Spleen (tissue), 11 donors: ENCODE measurements around the gene LRP1. TPM values are rescaled to one million over a fixed set of nuclear protein-coding genes. Genes with fewer than 3 reads are reported as not detected.

ENCODE experiments used
- DNase-seq: peaks from one replicate; pipeline ENCODE4 v3.0.0-alpha.2; 2020
- H3K27ac ChIP-seq, 8 donors: fragments of 200-600 bp; sonication (generic) in 7 of 8; 1 replicate in 4 of 8; 2 replicates in 4 of 8; pipeline versions ENCODE4 v1.5.0 to v1.8.0; 2016 to 2021; ENCODE audit warnings: inconsistent platforms in 4 of 8, mild to moderate bottlenecking in 4 of 8, moderate library complexity in 1 of 8
- H3K27me3 ChIP-seq, 7 donors: fragments of 200-600 bp; sonication (generic) in 6 of 7; replicated peaks in 1 of 7; 1 replicate in 4 of 7; 2 replicates in 3 of 7; pipeline versions ENCODE4 v1.5.0 to v1.8.0; 2016 to 2021; ENCODE audit warnings: inconsistent platforms in 3 of 7, mild to moderate bottlenecking in 1 of 7
- H3K36me3 ChIP-seq, 6 donors: fragments of 200-600 bp; sonication (generic) in 5 of 6; 1 replicate in 4 of 6; 2 replicates in 2 of 6; pipeline versions ENCODE4 v1.5.0 to v1.8.0; 2016 to 2021; ENCODE audit warnings: inconsistent platforms in 2 of 6
- H3K4me1 ChIP-seq, 6 donors: fragments of 200-600 bp; sonication (generic) in 5 of 6; 1 replicate in 3 of 6; 2 replicates in 3 of 6; pipeline versions ENCODE4 v1.5.0 to v1.8.0; 2016 to 2021; ENCODE audit warnings: inconsistent platforms in 3 of 6
- H3K4me3 ChIP-seq, 8 donors: fragments of 200-600 bp; sonication (generic) in 7 of 8; 1 replicate in 4 of 8; 2 replicates in 4 of 8; pipeline versions ENCODE4 v1.5.0 to v1.8.0; 2016 to 2021; ENCODE audit warnings: inconsistent platforms in 4 of 8, mild to moderate bottlenecking in 4 of 8, moderate library complexity in 2 of 8
- H3K9me3 ChIP-seq, 8 donors: fragments of 200-600 bp; sonication (generic) in 7 of 8; 1 replicate in 4 of 8; 2 replicates in 4 of 8; pipeline versions ENCODE4 v1.5.0 to v1.8.0; 2016 to 2021; ENCODE audit warnings: inconsistent platforms in 4 of 8
- POLR2A ChIP-seq, 3 donors: fragments of 450-650 bp; IDR thresholded peaks; one replicate each; pipeline ENCODE4 v1.5.1; 2017; ENCODE audit warnings: antibody characterized with exemption in 3 of 3, mild to moderate bottlenecking in 1 of 3
- POLR2AphosphoS5 ChIP-seq, 3 donors: sonication (generic); formaldehyde crosslinking; IDR thresholded peaks; one replicate each; pipeline ENCODE4 v1.5.1; 2017; ENCODE audit warnings: antibody characterized with exemption in 3 of 3
- WGBS, 5 donors: extraction: QIAGEN DNeasy Blood & Tissue Kit in 3 of 5; methylation state at CpG; one replicate each; pipeline versions ENCODE4 v1.1.5 to v1.1.7; 2013 to 2018; 5-methylcytosine and 5-hydroxymethylcytosine counted together
- intact Hi-C: fragments of 100-400 bp; cut with DNase I; formaldehyde crosslinking; loops from one replicate; pipeline ENCODE4 v1.15.0; 2023; ENCODE audit warnings: low total_unique reads
- polyA plus RNA-seq, 3 donors: library from polyadenylated mRNA; stranded (reverse); fragments of 200-250 nt; gene quantifications; one replicate each; pipeline ENCODE4 v1.2.1, GENCODE V29; 2013
- total RNA-seq, 7 donors: library from RNA; depleted of rRNA in 3 of 7; stranded (reverse); fragments of >200 nt in 3 of 7; fragmentation: NEBNext Ultra II Directional in 4 of 7; extraction: Animal tissue kit (Norgen Biotek cat#: 25700) in 4 of 7; gene quantifications; one replicate each; pipeline versions ENCODE4 v1.1.0 to v1.2.1, GENCODE V29; 2016 to 2021
- TF ChIP-seq, protein P1 (sequence below), 11 experiments: fragments of 200-600 bp in 7 of 11; fragments of 450-650 bp in 4 of 11; sonication (generic) in 4 of 11; IDR thresholded peaks in 8 of 11; conservative IDR thresholded peaks in 3 of 11; 1 replicate in 7 of 11; 2 replicates in 4 of 11; pipeline versions ENCODE4 v1.4.0 to v1.8.0; 2016 to 2021; ENCODE audit warnings: antibody characterized with exemption in 11 of 11, inconsistent platforms in 4 of 11, mild to moderate bottlenecking in 1 of 11
- donor health status: healthy with polysubstance abuse.
- donor health status: DM: no; HTN: no; CAD: no; lungs with moderate emphysema.
- donor health status: DM: no; HTN: no; CAD: no.
- donor health status: Bipolar disorder and iron deficiency.
- donor health status: healthy.
- donor health status: DM: no; HTN: no; CAD: no.
- donor health status: DM: yes; HTN: yes; CAD: no.

The LRP1 gene
- total and polyA plus RNA-seq, 10 donors = 8.9 to 216 (median 159) TPM

DNA sequence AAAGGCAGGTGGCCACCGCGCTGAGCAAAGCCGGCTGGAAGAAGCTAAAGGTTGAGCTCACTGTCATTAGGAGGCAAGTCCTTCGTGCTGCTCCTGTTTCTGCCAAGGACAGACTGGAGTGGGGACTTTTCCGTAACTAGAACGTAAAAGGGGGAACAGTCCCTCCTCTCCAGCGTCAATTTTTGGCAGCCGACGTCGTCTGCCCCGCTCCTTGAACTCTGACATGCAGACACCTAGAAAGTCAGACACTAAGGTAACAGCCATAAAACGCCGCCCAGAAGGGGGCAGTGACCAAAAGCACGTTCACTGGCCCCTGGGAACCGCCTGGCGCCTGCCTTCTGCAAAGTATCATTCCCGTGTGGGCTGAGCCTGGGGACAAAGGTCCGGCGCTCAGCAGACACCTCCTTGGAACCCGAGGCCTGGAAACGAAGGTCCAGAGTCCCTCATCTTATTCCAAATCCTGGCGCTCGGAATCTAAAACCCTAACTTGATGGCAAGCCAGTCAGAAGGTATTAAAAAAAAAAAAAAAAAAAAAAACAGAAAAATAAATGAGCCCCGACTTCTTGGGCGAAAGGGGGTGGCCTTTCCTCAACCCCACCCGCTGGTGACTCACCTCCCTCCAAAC, 1.1 kb upstream of the LRP1 start:
- 6 to 15% (median 7%) methylated on average over 12 to 26 of the region's 26 CpGs for WGBS, 5 donors
- Histone ChIP-seq H3K27ac (peak overlapping the region; percentile 74 to 90 (median 87)), H3K9me3 (no peaks in the 10 kb centered on the region), H3K4me1 (peaks cover 10 to 66% (median 40%) of the 10 kb centered on the region in 6 donors), H3K27me3 (peaks cover 0 to 46% (median 14%) of the 10 kb centered on the region in 7 donors), H3K4me3 (peak overlapping the region; percentile 67 to 89 (median 75)), H3K36me3 (no peaks in the 10 kb centered on the region)
- intact Hi-C loops = no loop called here
- TF ChIP-seq POLR2A (IDR thresholded peaks at IDR 0.05) = no peak
- TF ChIP-seq POLR2AphosphoS5 (IDR thresholded peaks at IDR 0.05) = peak in 2 of 3 donors; percentile 30 to 48
- TF ChIP-seq, protein P1, sequence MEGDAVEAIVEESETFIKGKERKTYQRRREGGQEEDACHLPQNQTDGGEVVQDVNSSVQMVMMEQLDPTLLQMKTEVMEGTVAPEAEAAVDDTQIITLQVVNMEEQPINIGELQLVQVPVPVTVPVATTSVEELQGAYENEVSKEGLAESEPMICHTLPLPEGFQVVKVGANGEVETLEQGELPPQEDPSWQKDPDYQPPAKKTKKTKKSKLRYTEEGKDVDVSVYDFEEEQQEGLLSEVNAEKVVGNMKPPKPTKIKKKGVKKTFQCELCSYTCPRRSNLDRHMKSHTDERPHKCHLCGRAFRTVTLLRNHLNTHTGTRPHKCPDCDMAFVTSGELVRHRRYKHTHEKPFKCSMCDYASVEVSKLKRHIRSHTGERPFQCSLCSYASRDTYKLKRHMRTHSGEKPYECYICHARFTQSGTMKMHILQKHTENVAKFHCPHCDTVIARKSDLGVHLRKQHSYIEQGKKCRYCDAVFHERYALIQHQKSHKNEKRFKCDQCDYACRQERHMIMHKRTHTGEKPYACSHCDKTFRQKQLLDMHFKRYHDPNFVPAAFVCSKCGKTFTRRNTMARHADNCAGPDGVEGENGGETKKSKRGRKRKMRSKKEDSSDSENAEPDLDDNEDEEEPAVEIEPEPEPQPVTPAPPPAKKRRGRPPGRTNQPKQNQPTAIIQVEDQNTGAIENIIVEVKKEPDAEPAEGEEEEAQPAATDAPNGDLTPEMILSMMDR (IDR thresholded peaks at IDR 0.05 in 8 of 11, conservative IDR thresholded peaks at IDR 0.05 in 3 of 11) = peak in 3 of 11 experiments; percentile 19 to 31 (median 23)
- peak; percentile 80 for DNase-seq

GRCh38 chr12:57128519-57129247, 400 bp downstream of the LRP1 start:
- TF ChIP-seq, protein P1 (IDR thresholded peaks at IDR 0.05 in 8 of 11, conservative IDR thresholded peaks at IDR 0.05 in 3 of 11) = no peak
- TF ChIP-seq POLR2AphosphoS5 (IDR thresholded peaks at IDR 0.05) (no peak), POLR2A (IDR thresholded peaks at IDR 0.05) (no peak)
- 2 to 9% (median 4%) methylated on average over 25 to 35 of the region's 35 CpGs for WGBS, 5 donors
- peak overlapping the region; percentile 67 to 89 (median 75) for H3K4me3 ChIP-seq
- peaks cover 12 to 81% (median 52%) of the 10 kb centered on the region in 6 donors for H3K4me1 ChIP-seq
- H3K9me3 ChIP-seq = no peaks in the 10 kb centered on the region
- intact Hi-C loops = no loop called here
- H3K27ac ChIP-seq = peak overlapping the region in 7 of 8 donors; percentile 61 to 90 (median 87)
- DNase-seq = peak; percentile 74
- H3K27me3 ChIP-seq = peaks cover 0 to 46% (median 14%) of the 10 kb centered on the region in 7 donors
- H3K36me3 ChIP-seq = no peaks in the 10 kb centered on the region

DNA sequence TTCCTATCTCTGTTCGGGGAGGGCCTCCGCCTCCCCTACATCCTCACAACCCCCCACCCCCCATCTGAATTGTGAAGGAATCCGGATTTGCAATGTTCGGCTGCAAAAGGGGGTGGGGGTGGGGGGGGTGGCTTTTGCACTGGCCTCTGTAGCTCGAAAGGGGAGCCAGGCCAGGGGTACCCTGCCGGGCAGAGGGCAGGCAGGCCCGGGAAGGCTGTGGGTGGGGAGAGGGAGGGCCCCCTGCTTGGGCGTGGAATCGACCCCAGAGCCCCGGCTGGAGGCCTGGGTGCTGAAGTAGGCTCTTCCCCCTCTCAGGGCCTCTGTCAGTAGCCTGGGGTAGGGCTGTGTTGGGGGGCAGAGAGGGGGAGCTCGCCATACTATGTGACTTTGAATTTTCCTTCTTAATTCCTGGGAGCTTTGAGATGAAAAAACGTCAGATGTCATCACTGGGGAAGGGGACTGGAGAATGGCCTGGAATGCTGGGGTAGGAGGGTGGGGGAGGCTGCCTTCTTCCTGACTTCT, 1.1 kb downstream of the LRP1 start:
- peak; percentile 62 for DNase-seq
- Histone ChIP-seq H3K9me3 (no peaks in the 10 kb centered on the region), H3K27ac (peak overlapping the region in 7 of 8 donors; percentile 61 to 90 (median 87)), H3K36me3 (no peaks in the 10 kb centered on the region), H3K27me3 (peaks cover 0 to 46% (median 14%) of the 10 kb centered on the region in 7 donors), H3K4me1 (peaks cover 12 to 84% (median 52%) of the 10 kb centered on the region in 6 donors), H3K4me3 (peak overlapping the region; percentile 67 to 89 (median 75))
- 20 to 26% (median 22%) methylated on average over 10 to 12 of the region's 12 CpGs for WGBS, 5 donors
- intact Hi-C loops = no loop called here
- no peak for TF ChIP-seq POLR2A (IDR thresholded peaks at IDR 0.05)
- TF ChIP-seq, protein P1 (IDR thresholded peaks at IDR 0.05 in 8 of 11, conservative IDR thresholded peaks at IDR 0.05 in 3 of 11) = no peak
- TF ChIP-seq POLR2AphosphoS5 (IDR thresholded peaks at IDR 0.05) = no peak

- Histone ChIP-seq H3K4me3 (peak overlapping the region; percentile 67 to 89 (median 75)), H3K27me3 (peaks cover 0 to 43% (median 14%) of the 10 kb centered on the region in 7 donors), H3K9me3 (no peaks in the 10 kb centered on the region), H3K27ac (peak overlapping the region in 6 of 8 donors; percentile 32 to 90 (median 87)), H3K36me3 (no peaks in the 10 kb centered on the region), H3K4me1 (peaks cover 12 to 83% (median 51%) of the 10 kb centered on the region in 6 donors)
- TF ChIP-seq POLR2A (IDR thresholded peaks at IDR 0.05) = no peak
- peak in 1 of 3 donors; percentile 34 for TF ChIP-seq POLR2AphosphoS5 (IDR thresholded peaks at IDR 0.05)
- TF ChIP-seq, protein P1 (IDR thresholded peaks at IDR 0.05 in 8 of 11, conservative IDR thresholded peaks at IDR 0.05 in 3 of 11) = no peak
- peak; percentile 34 for DNase-seq
- intact Hi-C loops = no loop called here
Measured at GRCh38 chr12:57129889-57130288, 1.6 kb downstream of the LRP1 start.
